Measurements from ENCODE around the gene GPR84.

GRCh38 chr12:54321363-54321762, 42.9 kb downstream of the GPR84 start:
- no peak for TF ChIP-seq CTCF (IDR thresholded peaks at IDR 0.05)
- TF ChIP-seq EP300 (IDR thresholded peaks at IDR 0.05): no peak
- TF ChIP-seq POLR2AphosphoS5 (IDR thresholded peaks at IDR 0.05): no peak
- TF ChIP-seq POLR2A (IDR thresholded peaks at IDR 0.05): no peak
